Kidney (tissue), 14 donors: Measurements from ENCODE around the gene WDR12. TPM values are rescaled to one million over a fixed set of nuclear protein-coding genes. Genes with fewer than 3 reads are reported as not detected.

Source experiments
- DNase-seq, 5 donors: peaks; one replicate each; pipeline ENCODE4 v3.0.0-alpha.2; 2013 to 2020
- FAIRE-seq: peaks from 2 replicates; lab custom pipeline; 2012; peaks lifted over from hg19 to GRCh38; lab: Jason Lieb, UNC
- H3K27ac ChIP-seq, 2 donors: one replicate each; pipeline ENCODE4 v1.7.0; 2013; ENCODE audit warnings: low read depth in 2 of 2, low read length in 2 of 2, inconsistent platforms in 1 of 2
- H3K27me3 ChIP-seq: one replicate; pipeline ENCODE4 v1.7.1; 2013; ENCODE audit warnings: low read length, inconsistent platforms; ENCODE audit not compliant: control insufficient read depth, insufficient read depth
- H3K36me3 ChIP-seq, 3 donors: one replicate each; pipeline versions ENCODE4 v1.7.0 to v1.7.1; 2013; ENCODE audit warnings: low read length in 3 of 3, control low read depth in 1 of 3, inconsistent platforms in 1 of 3; ENCODE audit not compliant: insufficient read depth in 3 of 3, control insufficient read depth in 2 of 3
- H3K4me1 ChIP-seq, 3 donors: one replicate each; pipeline versions ENCODE4 v1.7.0 to v1.7.1; 2013; ENCODE audit warnings: low read length in 3 of 3, inconsistent platforms in 1 of 3, low read depth in 1 of 3; ENCODE audit not compliant: control insufficient read depth in 2 of 3, insufficient read depth in 2 of 3
- H3K4me3 ChIP-seq, 3 donors: one replicate each; pipeline versions ENCODE4 v1.7.0 to v1.8.1; 2013; ENCODE audit warnings: low read length in 3 of 3, control low read depth in 1 of 3, inconsistent platforms in 1 of 3
- H3K9ac ChIP-seq, 3 donors: one replicate each; pipeline versions ENCODE4 v1.7.0 to v1.7.1; 2013; ENCODE audit warnings: low read length in 3 of 3, control low read depth in 1 of 3, inconsistent platforms in 1 of 3
- H3K9me3 ChIP-seq, 3 donors: one replicate each; pipeline versions ENCODE4 v1.7.0 to v1.7.1; 2013; ENCODE audit warnings: low read length in 3 of 3, control low read depth in 1 of 3, inconsistent platforms in 1 of 3; ENCODE audit not compliant: control insufficient read depth in 2 of 3, insufficient read depth in 1 of 3
- CTCF ChIP-seq: IDR thresholded peaks from 3 replicates; pipeline ENCODE4 v1.5.1; 2012; ENCODE audit warnings: mild to moderate bottlenecking, moderate library complexity, borderline replicate concordance; ENCODE audit not compliant: insufficient read depth; ENCODE audit errors: extremely low read depth
- intact Hi-C: fragments of 100-400 bp; cut with DNase I; formaldehyde crosslinking; loops from one replicate; pipeline ENCODE4 v1.11.1; 2022
- polyA plus RNA-seq: library from polyadenylated mRNA; stranded (reverse); fragments of 350-450 nt; fragmentation: Illumina TruSeq; extraction: RNeasy Lipid Tissue Mini Kit (QIAGEN cat#74804); gene quantifications from one replicate; pipeline ENCODE4 v1.2.3, GENCODE V29; 2014; ENCODE audit warnings: low read depth, low replicate concordance; ENCODE audit not compliant: insufficient read depth
- total RNA-seq: library from RNA; stranded (reverse); fragmentation: NEBNext Ultra II Directional; extraction: Animal tissue kit (Norgen Biotek cat#: 25700); gene quantifications from one replicate; pipeline ENCODE4 v1.2.1, GENCODE V29; 2021
- donor health status: control.
- donor health status: control.
- donor health status: control.
- donor health status: control.
- donor health status: control.
- donor health status: DM: yes; HTN: yes; CAD: no.
- donor health status: Normal renal cell carcinoma (clear cell type).

WDR12 gene
- total and polyA plus RNA-seq, 2 donors from 2014 or later = 37.8 to 55.0 TPM

- TF ChIP-seq CTCF = no peak
- Histone ChIP-seq H3K4me1 (no peaks in the 10 kb centered on the region), H3K4me3 (no peak overlapping the region), H3K9me3 (no peaks in the 10 kb centered on the region), H3K9ac (no peak overlapping the region), H3K27me3 (no peaks in the 10 kb centered on the region), H3K36me3 (peaks cover 0 to 19% (median 3%) of the 10 kb centered on the region in 3 donors), H3K27ac (no peak overlapping the region)
- DNase-seq = no peak
- no peak for FAIRE-seq
- intact Hi-C loops = no loop called here
Measured at GRCh38 chr2:202885190-202885589, 26.3 kb downstream of the WDR12 start.

GRCh38 chr2:202883987-202884675 is 27.3 kb downstream of the WDR12 start:
- DNase-seq (no peak), FAIRE-seq (no peak)
- intact Hi-C loops = no loop called here
- H3K4me3 ChIP-seq = no peak overlapping the region
- H3K27ac ChIP-seq = no peak overlapping the region
- TF ChIP-seq CTCF = no peak
- no peaks in the 10 kb centered on the region for H3K9me3 ChIP-seq
- H3K9ac ChIP-seq = no peak overlapping the region
- peaks cover 0 to 17% (median 2%) of the 10 kb centered on the region in 3 donors for H3K36me3 ChIP-seq
- H3K27me3 ChIP-seq = no peaks in the 10 kb centered on the region
- H3K4me1 ChIP-seq = no peaks in the 10 kb centered on the region

GRCh38 chr2:202881570-202881969 is 29.9 kb downstream of the WDR12 start:
- no peak for TF ChIP-seq CTCF
- DNase-seq (no peak), FAIRE-seq (no peak)

More at GRCh38 chr2:202881570-202881969, 29.9 kb downstream of the WDR12 start:
- intact Hi-C loops = no loop called here
- Histone ChIP-seq H3K9ac (no peak overlapping the region), H3K4me3 (no peak overlapping the region), H3K27ac (no peak overlapping the region), H3K36me3 (peaks cover 0 to 15% (median 2%) of the 10 kb centered on the region in 3 donors), H3K9me3 (no peaks in the 10 kb centered on the region), H3K4me1 (no peaks in the 10 kb centered on the region), H3K27me3 (no peaks in the 10 kb centered on the region)
